GM12892 (cell line): ENCODE measurements around the gene CAP2.
"Not testable (repeated sequence)": the region's sequence is repeated elsewhere in the genome, so short reads cannot be mapped to it uniquely, and the experiment has no call there.

Experiments used
- DNase-seq: peaks from one replicate; pipeline ENCODE4 v3.0.0; 2011; ENCODE audit not compliant: insufficient read length
- FAIRE-seq: peaks from 2 replicates; lab custom pipeline; 2011; peaks lifted over from hg19 to GRCh38; lab: Jason Lieb, UNC
- POLR2A ChIP-seq: IDR thresholded peaks from 2 replicates; pipeline ENCODE4 v1.6.1; 2011; ENCODE audit warnings: low read depth, low read length, control low read depth
- POLR2AphosphoS5 ChIP-seq: IDR thresholded peaks from 2 replicates; pipeline ENCODE4 v1.6.1; 2011; ENCODE audit warnings: low read depth, low read length, control low read depth
- TAF1 ChIP-seq: IDR thresholded peaks from 2 replicates; pipeline ENCODE4 v1.6.1; 2011; ENCODE audit warnings: low read depth, mild to moderate bottlenecking, control low read depth, low read length, borderline replicate concordance

Gene CAP2

GRCh38 chr6:17405944-17406245, 12.5 kb downstream of the CAP2 start:
- no peak for DNase-seq
- no peak for FAIRE-seq
- no peak for TF ChIP-seq TAF1
- no peak for TF ChIP-seq POLR2A
- no peak for TF ChIP-seq POLR2AphosphoS5

GRCh38 chr6:17408081-17408480, 14.7 kb downstream of the CAP2 start:
- FAIRE-seq: no peak
- TF ChIP-seq TAF1 (no peak), POLR2AphosphoS5 (no peak), POLR2A (no peak)
- DNase-seq: no peak

- TF ChIP-seq POLR2A (no peak), POLR2AphosphoS5 (no peak), TAF1 (no peak)
- no peak for DNase-seq
- FAIRE-seq: no peak
Measured at GRCh38 chr6:17410281-17410680, 16.9 kb downstream of the CAP2 start.

GRCh38 chr6:17413313-17413750, 19.9 kb downstream of the CAP2 start:
- FAIRE-seq (no peak), DNase-seq (no peak)
- TF ChIP-seq TAF1 (no peak), POLR2AphosphoS5 (no peak), POLR2A (no peak)

- FAIRE-seq: not testable (repeated sequence)
Measured at GRCh38 chr6:17414395-17414794, 21.0 kb downstream of the CAP2 start.

GRCh38 chr6:17415321-17415720, 21.9 kb downstream of the CAP2 start:
- no peak for TF ChIP-seq TAF1
- no peak for TF ChIP-seq POLR2A
- no peak for TF ChIP-seq POLR2AphosphoS5
- DNase-seq (no peak), FAIRE-seq (no peak)

More at GRCh38 chr6:17414395-17414794, 21.0 kb downstream of the CAP2 start:
- not testable (repeated sequence) for DNase-seq

- TF ChIP-seq POLR2AphosphoS5: no peak
- TF ChIP-seq POLR2A: no peak
- TF ChIP-seq TAF1: no peak
- DNase-seq: no peak
- no peak for FAIRE-seq
Measured at GRCh38 chr6:17416806-17417205, 23.4 kb downstream of the CAP2 start.

- FAIRE-seq (no peak), DNase-seq (no peak)
- TF ChIP-seq TAF1 (no peak), POLR2AphosphoS5 (no peak), POLR2A (no peak)
Measured at GRCh38 chr6:17417817-17418216, 24.4 kb downstream of the CAP2 start.

- no peak for FAIRE-seq
- DNase-seq: no peak
- no peak for TF ChIP-seq POLR2A
Measured at GRCh38 chr6:17418281-17419188, 25.1 kb downstream of the CAP2 start.

- TF ChIP-seq POLR2AphosphoS5: no peak
- no peak for TF ChIP-seq TAF1
- TF ChIP-seq POLR2A: no peak
- FAIRE-seq (no peak), DNase-seq (no peak)
Measured at GRCh38 chr6:17419189-17419575, 25.8 kb downstream of the CAP2 start.

GRCh38 chr6:17420368-17420767, 27.0 kb downstream of the CAP2 start:
- no peak for DNase-seq
- TF ChIP-seq TAF1 (no peak), POLR2A (no peak), POLR2AphosphoS5 (no peak)
- FAIRE-seq: no peak

GRCh38 chr6:17421406-17421805, 28.0 kb downstream of the CAP2 start:
- FAIRE-seq: no peak
- no peak for DNase-seq
- no peak for TF ChIP-seq POLR2A
- no peak for TF ChIP-seq TAF1
- TF ChIP-seq POLR2AphosphoS5: no peak

GRCh38 chr6:17423026-17423425, 29.6 kb downstream of the CAP2 start:
- DNase-seq (no peak), FAIRE-seq (no peak)
- TF ChIP-seq TAF1 (no peak), POLR2A (no peak), POLR2AphosphoS5 (no peak)

GRCh38 chr6:17427062-17427461, 33.7 kb downstream of the CAP2 start:
- no peak for FAIRE-seq
- no peak for DNase-seq
- TF ChIP-seq TAF1 (no peak), POLR2A (no peak), POLR2AphosphoS5 (no peak)
